B cell (primary cell): Measurements from ENCODE around the gene RETREG2. TPM values are rescaled to one million over a fixed set of nuclear protein-coding genes. Genes with fewer than 3 reads are reported as not detected.

ENCODE experiments used
- ATAC-seq: fragments of 200-7000 bp; cut with Tn5 transposase; one replicate; pipeline ENCODE4 v1.10.0; 2021; ENCODE audit warnings: low read depth, mild to moderate bottlenecking, moderate number of reproducible peaks, moderate library complexity
- CTCF ChIA-PET: fragments of 350-600 bp; sonication (Branson Sonifier 250); formaldehyde crosslinking; loops from one replicate; lab custom pipeline; 2021; ENCODE audit warnings: antibody characterized with exemption, inconsistent platforms; lab: Charles Lee
- POLR2A ChIA-PET: fragments of 350-600 bp; sonication (Branson Sonifier 250); formaldehyde crosslinking; loops from one replicate; lab custom pipeline; 2021; ENCODE audit warnings: antibody characterized with exemption; lab: Charles Lee
- DNase-seq: peaks from one replicate; pipeline ENCODE4 v3.0.0; 2013
- H2AFZ ChIP-seq: 2 replicates; pipeline ENCODE4 v1.6.1; 2012; ENCODE audit warnings: mild to moderate bottlenecking, low read depth, low read length; ENCODE audit not compliant: insufficient read depth, poor library complexity, severe bottlenecking
- H3K27ac ChIP-seq, 2 donors: 1 replicate in 1 of 2; 2 replicates in 1 of 2; pipeline ENCODE4 v1.5.1; 2012 to 2013; ENCODE audit warnings: low read length in 2 of 2, mild to moderate bottlenecking in 2 of 2, moderate library complexity in 1 of 2
- H3K27me3 ChIP-seq, 4 experiments: fragments of 200-600 bp in 1 of 4; sonication (generic) in 1 of 4; replicated peaks in 1 of 4; 1 replicate in 2 of 4; 2 replicates in 2 of 4; pipeline versions ENCODE4 v1.6.1 to v1.7.0; 2013 to 2016; ENCODE audit warnings: low read length in 3 of 4, mild to moderate bottlenecking in 2 of 4, mixed read lengths in 1 of 4, moderate library complexity in 1 of 4; ENCODE audit not compliant: insufficient read depth in 4 of 4, control insufficient read depth in 3 of 4; ENCODE audit errors: control extremely low read depth in 1 of 4
- H3K36me3 ChIP-seq, 2 experiments: replicated peaks in 1 of 2; 1 replicate in 1 of 2; 2 replicates in 1 of 2; pipeline versions ENCODE4 v1.6.1 to v1.7.1; 2013; ENCODE audit warnings: low read length in 1 of 2; ENCODE audit not compliant: insufficient read depth in 2 of 2, control insufficient read depth in 1 of 2; ENCODE audit errors: control extremely low read depth in 1 of 2, extremely low read depth in 1 of 2
- H3K4me1 ChIP-seq, 2 donors: fragments of 200-600 bp in 1 of 2; sonication (generic) in 1 of 2; 1 replicate in 1 of 2; 2 replicates in 1 of 2; pipeline versions ENCODE4 v1.5.1 to v1.6.1; 2013 to 2017; ENCODE audit warnings: low read length in 2 of 2; ENCODE audit not compliant: control insufficient read depth in 2 of 2, insufficient read depth in 2 of 2
- H3K4me2 ChIP-seq: replicated peaks from 2 replicates; pipeline ENCODE3; 2012; ENCODE audit warnings: mild to moderate bottlenecking, low read depth, low read length; ENCODE audit not compliant: poor library complexity, severe bottlenecking
- H3K4me3 ChIP-seq, 5 experiments: fragments of 200-600 bp in 1 of 5; sonication (generic) in 1 of 5; 1 replicate in 3 of 5; 2 replicates in 2 of 5; pipeline versions ENCODE4 v1.5.1 to v1.7.0; 2011 to 2016; ENCODE audit warnings: low read length in 4 of 5, mild to moderate bottlenecking in 4 of 5, low read depth in 2 of 5, control low read depth in 1 of 5, moderate library complexity in 1 of 5; ENCODE audit not compliant: insufficient read depth in 1 of 5; ENCODE audit errors: control extremely low read depth in 1 of 5, extremely low read depth in 1 of 5
- H3K79me2 ChIP-seq: fragments of 200-600 bp; sonication (generic); one replicate; pipeline ENCODE4 v1.6.0; 2016; ENCODE audit warnings: low read length; ENCODE audit not compliant: control insufficient read depth, insufficient read depth
- H3K9ac ChIP-seq: fragments of 200-600 bp; sonication (generic); 2 replicates; pipeline ENCODE4 v1.6.1; 2017; ENCODE audit warnings: mild to moderate bottlenecking, low read length, moderate library complexity
- H3K9me3 ChIP-seq, 3 donors: one replicate each; pipeline versions ENCODE4 v1.6.1 to v1.7.1; 2013; ENCODE audit warnings: low read length in 2 of 3; ENCODE audit not compliant: control insufficient read depth in 2 of 3, insufficient read depth in 1 of 3; ENCODE audit errors: control extremely low read depth in 1 of 3
- H4K20me1 ChIP-seq: 2 replicates; pipeline ENCODE4 v1.6.0; 2012; ENCODE audit warnings: mild to moderate bottlenecking, low read length; ENCODE audit not compliant: insufficient read depth, control insufficient read depth, poor library complexity, severe bottlenecking
- H3K27ac Mint-ChIP-seq: one replicate; pipeline ENCODE4 v1.8.0; 2021; ENCODE audit warnings: mixed read lengths
- H3K27me3 Mint-ChIP-seq: one replicate; pipeline ENCODE4 v1.8.0; 2021; ENCODE audit warnings: mixed read lengths
- H3K4me1 Mint-ChIP-seq: one replicate; pipeline ENCODE4 v1.8.0; 2021; ENCODE audit warnings: mixed read lengths
- H3K4me3 Mint-ChIP-seq: one replicate; pipeline ENCODE4 v1.8.0; 2021; ENCODE audit warnings: mixed read lengths
- H3K9me3 Mint-ChIP-seq: one replicate; pipeline ENCODE4 v1.8.0; 2022; ENCODE audit warnings: mixed read lengths; ENCODE audit not compliant: insufficient read depth
- CTCF ChIP-seq: fragments of 200-600 bp; IDR thresholded peaks from one replicate; pipeline ENCODE4 v1.8.0; 2022; ENCODE audit warnings: antibody characterized with exemption, mild to moderate bottlenecking
- EZH2 ChIP-seq: IDR thresholded peaks from 2 replicates; pipeline ENCODE4 v1.6.1; 2012; ENCODE audit warnings: borderline replicate concordance, low read depth, mild to moderate bottlenecking, moderate library complexity, low read length; ENCODE audit not compliant: insufficient read depth, poor library complexity, severe bottlenecking
- WGBS: methylation state at CpG from one replicate; pipeline ENCODE4 v1.1.5; 2013; ENCODE audit warnings: missing lambda C conversion rate; ENCODE audit not compliant: insufficient coverage; 5-methylcytosine and 5-hydroxymethylcytosine counted together
- intact Hi-C: fragments of 100-400 bp; cut with micrococcal nuclease; formaldehyde crosslinking; loops from one replicate; pipeline ENCODE4 v1.10.0; 2022
- polyA plus RNA-seq: library from polyadenylated mRNA; depleted of rRNA; stranded (reverse); fragments of >200 nt; gene quantifications from 2 replicates; pipeline ENCODE4 v1.2.3, GENCODE V29; 2012
- total RNA-seq, 2 donors: library from RNA; stranded (reverse); fragments of 120-200 nt in 1 of 2; gene quantifications; 1 replicate in 1 of 2; 2 replicates in 1 of 2; pipeline versions ENCODE4 v1.2.3 to v1.2.4, GENCODE V29; 2013 to 2022

The RETREG2 gene
- total and polyA plus RNA-seq, 2 donors (not counting 1 experiment from before 2014, with no cell fraction given) = 46.7 to 102 TPM

- no peak for TF ChIP-seq EZH2
- peak; percentile 15 for TF ChIP-seq CTCF
- peaks cover 4 to 58% of the 10 kb centered on the region in 2 experiments for H3K36me3 ChIP-seq
- DNase-seq (no peak), ATAC-seq (peak; percentile 4)
- no peaks in the 10 kb centered on the region for H3K9me3 ChIP-seq
- H3K27ac Mint-ChIP-seq = peak overlapping the region; percentile 88
- H3K27me3 Mint-ChIP-seq = no peaks in the 10 kb centered on the region
- 1% methylated on average over 40 of the region's 45 CpGs for WGBS
- H3K4me1 Mint-ChIP-seq = peaks cover 44% of the 10 kb centered on the region
- no peaks in the 10 kb centered on the region for H3K27me3 ChIP-seq
- H3K4me3 Mint-ChIP-seq = peak overlapping the region; percentile 88
- H3K4me3 ChIP-seq = peak overlapping the region; percentile 69 to 97 (median 87)
- H3K9me3 Mint-ChIP-seq = no peaks in the 10 kb centered on the region
- ChIA-PET POLR2A (interaction anchor here (0.5 to 4.0 kb wide), 4 partner anchors 12 to 101 kb away, joined by 3 to 46 read pairs (median 22); partner anchors contain the start of genes DNAJB2 and ZFAND2B), CTCF (interaction anchor here (1.2 to 3.1 kb wide), 4 partner anchors 8 to 116 kb away, joined by 3 to 18 read pairs (median 8); partner anchors contain the start of genes NHEJ1 and SLC23A3)
- intact Hi-C loops = loop anchor here (1.0 to 5.0 kb wide), 3 partner anchors 28 to 961 kb away; partner anchors contain the start of genes ARPC2, GMPPA and ZFAND2B
- peaks cover 56% of the 10 kb centered on the region for H3K79me2 ChIP-seq
- H2AFZ ChIP-seq = peak overlapping the region; percentile 83
- peaks cover 17 to 48% of the 10 kb centered on the region in 2 donors for H3K4me1 ChIP-seq
- H4K20me1 ChIP-seq = peaks cover 52% of the 10 kb centered on the region
- peak overlapping the region in 1 of 2 donors; percentile 94 for H3K27ac ChIP-seq
- peak overlapping the region; percentile 97 for H3K9ac ChIP-seq
- peak overlapping the region; percentile 83 for H3K4me2 ChIP-seq
Measured at GRCh38 chr2:219178377-219179175, 501 bp downstream of the RETREG2 start.
